GM21447 (cell line): Measurements from ENCODE around the gene PKDCC.

Source experiments
- ATAC-seq: cut with Tn5 transposase; IDR thresholded peaks from one replicate; pipeline ENCODE4 v1.9.1; 2021; ENCODE audit not compliant: unreplicated experiment

Gene PKDCC

GRCh38 chr2:42048299-42049220 lies 739 bp downstream of the PKDCC start:
- ATAC-seq: no peak

GRCh38 chr2:42049221-42050009 lies 1.6 kb downstream of the PKDCC start:
- ATAC-seq: no peak

DNA sequence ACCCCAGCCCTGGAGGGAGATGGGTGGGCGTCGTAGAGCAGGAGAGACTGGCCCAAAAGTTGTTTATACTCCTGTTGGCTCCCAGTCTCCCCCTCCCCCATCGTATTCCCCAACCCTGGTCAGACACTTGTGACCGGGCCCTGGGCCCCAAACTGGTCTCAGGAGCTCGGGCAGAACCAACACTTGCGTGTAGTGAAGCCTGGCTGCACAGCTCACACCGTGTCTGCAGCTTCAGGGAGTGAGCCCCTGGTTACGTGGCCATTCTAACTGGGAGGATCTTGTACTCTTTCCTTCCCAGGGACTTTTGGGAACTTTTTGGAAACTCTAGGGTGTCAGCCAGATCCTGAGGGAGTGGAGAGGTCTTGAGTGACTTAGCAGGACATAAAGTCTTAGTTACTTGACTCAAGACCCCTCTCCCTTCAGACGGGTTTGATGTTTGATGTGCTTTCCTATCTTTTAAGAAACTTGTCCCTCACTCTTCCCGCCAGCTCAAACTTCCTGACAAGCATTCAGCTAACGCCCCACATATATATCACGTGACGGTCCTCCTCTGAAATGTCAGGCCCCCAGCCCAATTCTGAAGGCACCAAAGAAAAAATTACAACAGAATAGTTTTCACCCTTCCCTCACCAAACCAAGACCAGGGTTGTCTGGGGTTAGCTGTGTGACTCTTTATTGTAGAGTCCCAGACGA lies 2.3 kb downstream of the PKDCC start:
- ATAC-seq: no peak

DNA sequence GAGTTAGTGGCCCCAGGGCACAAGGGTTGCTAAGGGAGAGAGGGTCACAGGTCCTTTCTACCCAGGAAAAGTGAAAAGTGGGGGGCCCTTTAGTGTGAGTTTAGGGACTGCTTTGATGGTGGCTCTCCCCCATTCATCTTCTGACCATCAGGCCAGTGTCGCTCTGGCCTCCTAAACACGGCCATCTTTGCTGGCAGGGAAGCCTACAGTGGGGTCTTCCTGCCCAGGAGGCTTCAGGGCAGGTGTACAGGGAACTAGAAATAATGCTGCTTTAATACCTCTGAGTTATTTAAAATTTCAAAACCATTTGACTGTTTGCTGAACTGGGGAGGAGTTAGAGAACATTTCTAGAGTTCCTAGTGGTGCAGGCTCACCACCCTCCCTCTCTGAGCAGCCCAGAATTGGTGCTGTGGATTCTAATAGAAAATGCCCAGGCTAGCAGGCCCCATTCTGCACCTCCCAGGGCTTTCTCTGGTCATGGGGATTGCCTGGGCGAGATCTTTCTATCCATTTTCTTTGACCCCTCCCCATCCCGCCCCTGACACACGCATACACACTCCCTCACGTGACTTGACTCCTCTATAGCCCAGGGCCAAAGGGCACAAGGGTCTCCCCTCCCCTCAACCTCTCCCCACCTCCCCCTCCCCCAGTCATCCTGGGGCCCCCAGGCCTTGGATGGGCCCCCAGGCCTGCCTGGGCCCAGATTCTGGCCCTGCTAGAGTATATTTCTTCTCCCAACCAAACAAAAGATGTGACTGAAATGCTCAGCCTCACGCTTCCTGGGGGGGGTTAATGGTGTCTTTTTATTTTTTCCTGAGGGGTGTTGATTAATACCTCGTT lies 3.1 kb downstream of the PKDCC start:
- ATAC-seq: no peak

- no peak for ATAC-seq
Observed at GRCh38 chr2:42051543-42052235, 3.9 kb downstream of the PKDCC start.

DNA sequence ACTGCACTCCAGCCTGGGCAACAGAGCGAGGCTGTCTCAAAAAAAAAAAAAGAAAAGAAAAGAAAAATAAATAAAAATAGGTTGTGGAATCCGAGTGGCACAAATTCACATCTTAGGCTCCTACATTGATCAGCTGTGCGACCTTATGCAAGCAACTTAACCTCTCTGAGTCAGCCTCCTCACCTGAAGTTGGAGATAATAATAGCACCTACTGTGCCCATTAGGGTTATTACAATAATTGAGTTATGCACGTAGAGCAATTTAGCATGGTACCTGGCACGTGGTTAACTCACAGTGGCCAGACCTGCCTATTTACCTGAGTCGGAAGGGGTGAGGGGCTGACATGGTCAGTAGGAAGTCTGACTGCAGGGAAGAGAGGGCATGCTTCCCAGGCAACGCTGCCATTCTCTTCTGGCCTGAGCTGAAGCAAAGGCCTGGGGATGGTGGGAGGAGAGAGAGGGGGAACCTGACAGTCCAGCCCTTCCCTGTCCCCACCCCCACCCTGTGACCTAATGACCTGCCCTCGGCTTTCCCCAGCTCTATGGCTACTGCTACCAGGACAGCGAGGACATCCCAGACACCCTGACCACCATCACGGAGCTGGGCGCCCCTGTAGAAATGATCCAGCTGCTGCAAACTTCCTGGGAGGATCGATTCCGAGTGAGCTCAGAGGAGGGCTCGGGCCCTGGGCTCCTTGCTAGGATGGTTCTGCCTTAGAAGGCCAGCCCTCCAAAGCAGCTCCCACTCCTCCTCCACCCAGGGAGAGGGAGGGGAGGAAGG lies 5.1 kb downstream of the PKDCC start:
- ATAC-seq: no peak

GRCh38 chr2:42053482-42053790 lies 5.6 kb downstream of the PKDCC start:
- no peak for ATAC-seq

DNA sequence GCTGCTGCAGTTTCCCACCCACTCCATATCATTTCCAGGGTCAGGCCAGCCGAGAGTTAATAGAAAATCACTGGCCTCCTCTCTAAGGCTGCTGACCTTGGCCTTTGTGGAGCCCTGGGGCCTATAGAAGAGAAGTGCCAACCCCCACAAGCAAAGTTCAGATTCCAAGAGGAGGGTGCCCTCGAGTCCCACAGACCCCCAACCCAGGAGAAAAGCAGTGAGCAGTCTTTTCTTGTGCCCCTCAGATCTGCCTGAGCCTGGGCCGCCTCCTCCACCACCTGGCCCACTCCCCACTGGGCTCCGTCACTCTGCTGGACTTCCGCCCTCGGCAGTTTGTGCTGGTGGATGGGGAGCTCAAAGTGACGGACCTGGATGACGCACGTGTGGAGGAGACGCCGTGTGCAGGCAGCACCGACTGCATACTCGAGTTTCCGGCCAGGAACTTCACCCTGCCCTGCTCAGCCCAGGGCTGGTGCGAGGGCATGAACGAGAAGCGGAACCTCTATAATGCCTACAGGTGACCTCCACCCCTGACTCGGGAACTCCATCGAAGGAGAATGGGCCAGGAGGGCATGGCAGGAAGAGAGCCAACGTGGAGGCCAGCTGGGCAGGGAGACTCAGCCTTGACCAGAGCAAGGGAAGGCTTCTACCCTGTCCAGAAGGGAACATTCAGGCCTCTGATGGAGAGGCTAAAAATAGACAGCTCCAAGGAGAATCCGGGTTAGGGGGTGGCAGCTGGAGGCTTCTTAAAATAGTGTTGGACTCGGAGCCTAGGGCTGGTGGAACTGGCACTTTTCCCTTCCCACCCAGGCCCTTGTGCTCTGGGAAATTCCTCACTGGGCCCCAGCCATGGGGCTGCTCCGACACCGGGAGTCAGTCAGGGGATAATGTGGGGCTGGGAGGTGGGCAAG lies 6.2 kb downstream of the PKDCC start:
- ATAC-seq: no peak

GRCh38 chr2:42054714-42055430 lies 7.1 kb downstream of the PKDCC start:
- ATAC-seq: no peak

GRCh38 chr2:42055573-42056514 lies 8.0 kb downstream of the PKDCC start:
- ATAC-seq: no peak

DNA sequence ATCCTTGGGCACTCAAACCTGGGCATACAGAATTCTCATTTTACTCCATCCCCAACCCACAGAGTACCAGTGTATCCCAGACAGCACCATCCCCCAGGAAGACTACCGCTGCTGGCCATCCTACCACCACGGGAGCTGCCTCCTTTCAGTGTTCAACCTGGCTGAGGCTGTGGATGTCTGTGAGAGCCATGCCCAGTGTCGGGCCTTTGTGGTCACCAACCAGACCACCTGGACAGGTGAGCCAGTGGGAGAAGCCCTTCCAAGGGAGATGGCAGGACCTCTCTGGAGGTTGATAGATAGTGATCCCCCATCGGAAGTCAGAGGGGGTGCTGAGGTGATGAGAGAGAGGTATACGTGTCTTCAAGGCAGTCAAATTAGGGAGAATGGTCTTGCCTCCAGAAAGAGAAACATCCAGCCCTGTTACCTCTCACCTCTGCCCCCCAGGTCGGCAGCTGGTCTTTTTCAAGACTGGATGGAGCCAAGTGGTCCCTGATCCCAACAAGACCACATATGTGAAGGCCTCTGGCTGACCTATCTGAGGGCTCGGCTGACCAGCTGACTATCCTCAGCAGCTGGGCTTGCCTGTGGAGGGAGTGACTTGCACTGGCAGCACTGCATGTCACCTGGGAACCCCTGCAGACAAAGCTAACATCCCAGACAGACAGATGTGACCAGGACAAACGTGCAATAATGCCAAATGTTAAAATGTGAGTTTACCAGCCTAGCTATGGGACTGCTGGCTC lies 9.5 kb downstream of the PKDCC start:
- no peak for ATAC-seq

DNA sequence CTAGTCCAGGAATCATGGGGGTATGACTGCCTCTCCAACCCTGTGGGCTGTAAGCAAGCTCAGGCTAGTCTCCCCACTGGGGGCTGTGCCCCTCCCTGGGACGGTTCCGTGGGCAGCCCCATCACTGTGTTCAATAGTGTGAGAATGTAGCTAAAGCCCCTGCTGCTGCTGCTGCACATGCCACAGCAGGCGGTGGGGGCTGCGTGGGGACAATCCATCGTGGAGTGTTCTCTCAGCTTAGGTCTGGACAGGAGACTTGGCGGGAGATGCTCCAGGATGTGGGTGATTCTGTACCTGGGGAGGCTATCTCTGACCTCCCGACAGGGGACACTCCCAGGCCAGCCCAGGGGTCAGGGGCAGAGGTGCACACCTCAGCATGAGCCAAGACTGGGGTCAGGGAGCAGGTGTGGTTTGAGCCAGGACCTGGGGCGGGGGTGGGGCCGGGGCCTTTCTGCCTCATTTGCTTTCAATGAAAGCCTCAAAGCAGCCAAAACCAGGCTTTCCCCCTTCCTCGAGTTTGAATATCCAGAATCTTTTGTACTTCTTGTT lies 10.2 kb downstream of the PKDCC start:
- ATAC-seq: no peak

DNA sequence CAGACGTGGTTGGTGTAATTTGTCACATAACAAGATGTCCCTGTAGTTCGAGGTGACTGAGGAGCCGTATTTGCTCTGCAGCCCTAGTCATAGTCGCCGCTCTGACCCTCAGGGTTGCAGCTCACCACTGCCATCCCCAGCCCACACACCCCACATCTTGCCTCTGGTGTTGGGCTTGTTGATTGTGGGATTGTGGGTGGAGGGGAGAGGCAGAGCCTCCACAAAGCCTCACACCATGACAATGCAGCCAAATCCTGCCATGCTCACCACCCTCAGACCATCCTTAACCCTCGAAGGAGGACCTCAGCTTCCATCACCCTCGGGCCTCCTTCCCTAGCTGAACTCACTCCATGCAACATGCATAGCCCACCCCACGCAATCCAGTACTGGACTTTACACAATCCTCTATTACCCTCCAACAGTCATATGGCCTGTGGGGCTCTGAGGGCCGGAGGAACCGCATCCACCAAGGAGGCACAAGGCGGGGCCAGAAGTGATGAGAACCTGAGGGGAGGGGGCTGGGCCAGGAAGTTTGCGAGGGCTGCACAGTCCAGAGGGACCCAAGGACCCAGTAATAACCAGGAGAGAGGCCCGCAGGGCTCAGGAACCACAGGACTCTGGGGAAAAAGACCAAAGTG lies 11.6 kb downstream of the PKDCC start:
- no peak for ATAC-seq

- ATAC-seq: no peak
Observed at GRCh38 chr2:42060028-42060427, 12.2 kb downstream of the PKDCC start.
